IMR-90 (cell line): ENCODE measurements around the gene SIAH2. TPM values are rescaled to one million over a fixed set of nuclear protein-coding genes. Genes with fewer than 3 reads are reported as not detected.

Experiments used
- ATAC-seq: fragments of 200-7000 bp; cut with Tn5 transposase; 2 replicates; pipeline ENCODE4 v1.9.1; 2020; ENCODE audit warnings: low read depth, mild to moderate bottlenecking, moderate library complexity
- BruUV-seq: library from RNA; stranded (reverse); fragments of 400-500 nt; replicated peaks from 2 replicates; lab custom pipeline; 2021; lab: Mats Ljungman, UMichigan
- CTCF ChIA-PET: fragments of 300-600 bp; formaldehyde crosslinking; extraction: SDS; loops from one replicate; lab custom pipeline; 2021; ENCODE audit warnings: antibody characterized with exemption; lab: Yijun Ruan, JAX
- POLR2A ChIA-PET: fragments of 300-600 bp; sonication (Branson Sonifier 250); formaldehyde crosslinking; loops from one replicate; lab custom pipeline; 2022; ENCODE audit warnings: antibody characterized with exemption; ENCODE audit not compliant: unreplicated experiment; lab: Charles Lee
- DNase-seq: peaks from one replicate; pipeline ENCODE4 v3.0.0; 2013
- H2AFZ ChIP-seq: replicated peaks from 2 replicates; pipeline ENCODE3; 2013; ENCODE audit warnings: low read length, mild to moderate bottlenecking; ENCODE audit not compliant: poor library complexity
- H2AK5ac ChIP-seq: 2 replicates; pipeline ENCODE4 v1.6.1; 2013; ENCODE audit warnings: low read depth, low read length, inconsistent platforms
- H2AK9ac ChIP-seq: replicated peaks from 2 replicates; pipeline ENCODE3; 2013; ENCODE audit warnings: mild to moderate bottlenecking, low read depth, low read length, moderate library complexity; ENCODE audit not compliant: poor library complexity
- H2BK120ac ChIP-seq: 2 replicates; pipeline ENCODE4 v1.6.1; 2013; ENCODE audit warnings: low read depth, low read length, inconsistent platforms
- H2BK15ac ChIP-seq: 3 replicates; pipeline ENCODE4 v1.6.1; 2013; ENCODE audit warnings: low read depth, low read length, inconsistent platforms
- H2BK20ac ChIP-seq: 2 replicates; pipeline ENCODE4 v1.6.1; 2013; ENCODE audit warnings: low read depth, mild to moderate bottlenecking, inconsistent platforms, low read length, moderate library complexity
- H2BK5ac ChIP-seq: 2 replicates; pipeline ENCODE4 v1.6.1; 2013; ENCODE audit warnings: mild to moderate bottlenecking, low read depth, low read length, inconsistent platforms; ENCODE audit not compliant: poor library complexity, severe bottlenecking
- H3K14ac ChIP-seq: replicated peaks from 2 replicates; pipeline ENCODE4 v1.6.1; 2013; ENCODE audit warnings: low read depth, low read length, inconsistent platforms
- H3K18ac ChIP-seq: 2 replicates; pipeline ENCODE4 v1.6.1; 2013; ENCODE audit warnings: low read depth, low read length, control low read depth
- H3K23ac ChIP-seq: 2 replicates; pipeline ENCODE4 v1.6.1; 2013; ENCODE audit warnings: low read depth, low read length, inconsistent platforms
- H3K27ac ChIP-seq: 2 replicates; pipeline ENCODE4 v1.5.1; 2013; ENCODE audit warnings: mild to moderate bottlenecking, control low read depth, low read length; ENCODE audit not compliant: insufficient read depth
- H3K27me3 ChIP-seq: 2 replicates; pipeline ENCODE4 v1.6.1; 2013; ENCODE audit warnings: low read length; ENCODE audit not compliant: control insufficient read depth, insufficient read depth
- H3K36me3 ChIP-seq: 2 replicates; pipeline ENCODE4 v1.6.1; 2013; ENCODE audit warnings: low read length, mixed read lengths; ENCODE audit not compliant: control insufficient read depth, insufficient read depth
- H3K4ac ChIP-seq: 2 replicates; pipeline ENCODE4 v1.6.1; 2013; ENCODE audit warnings: low read depth, low read length, inconsistent platforms
- H3K4me1 ChIP-seq: 2 replicates; pipeline ENCODE4 v1.6.1; 2013; ENCODE audit warnings: low read length, mixed read lengths; ENCODE audit not compliant: control insufficient read depth, insufficient read depth
- H3K4me2 ChIP-seq: 2 replicates; pipeline ENCODE4 v1.6.1; 2013; ENCODE audit warnings: low read depth, mild to moderate bottlenecking, control low read depth, low read length, moderate library complexity
- H3K4me3 ChIP-seq: 2 replicates; pipeline ENCODE4 v1.5.1; 2013; ENCODE audit warnings: low read depth, mild to moderate bottlenecking, control low read depth, low read length, moderate library complexity; ENCODE audit not compliant: insufficient read depth
- H3K56ac ChIP-seq: 2 replicates; pipeline ENCODE4 v1.6.1; 2013; ENCODE audit warnings: low read length, inconsistent platforms; ENCODE audit not compliant: insufficient read depth; ENCODE audit errors: extremely low read depth
- H3K79me1 ChIP-seq, 2 experiments: 2 replicates each; pipeline ENCODE4 v1.6.1; 2013; ENCODE audit warnings: low read length in 2 of 2, inconsistent platforms in 1 of 2, low read depth in 1 of 2
- H3K9ac ChIP-seq: 2 replicates; pipeline ENCODE4 v1.6.1; 2013; ENCODE audit warnings: low read depth, low read length, control low read depth
- H3K9me1 ChIP-seq: 2 replicates; pipeline ENCODE4 v1.6.1; 2013; ENCODE audit warnings: low read length, inconsistent platforms; ENCODE audit not compliant: insufficient read depth
- H3K9me3 ChIP-seq: 2 replicates; pipeline ENCODE4 v1.6.1; 2013; ENCODE audit warnings: low read length; ENCODE audit not compliant: control insufficient read depth, insufficient read depth
- H4K20me1 ChIP-seq: 2 replicates; pipeline ENCODE4 v1.6.1; 2013; ENCODE audit warnings: low read length, inconsistent platforms; ENCODE audit not compliant: insufficient read depth
- H4K5ac ChIP-seq: 2 replicates; pipeline ENCODE4 v1.6.1; 2013; ENCODE audit warnings: mild to moderate bottlenecking, low read depth, low read length, control low read depth
- H4K8ac ChIP-seq, 2 experiments: 2 replicates each; pipeline ENCODE4 v1.6.1; 2013; ENCODE audit warnings: low read depth in 2 of 2, low read length in 2 of 2, control low read depth in 1 of 2, inconsistent platforms in 1 of 2
- H4K91ac ChIP-seq: 2 replicates; pipeline ENCODE4 v1.6.1; 2013; ENCODE audit warnings: low read depth, low read length, inconsistent platforms; ENCODE audit not compliant: insufficient read depth
- BHLHE40 ChIP-seq: fragments of 150-350 bp; IDR thresholded peaks from 2 replicates; pipeline ENCODE4 v1.6.1; 2016; ENCODE audit warnings: mild to moderate bottlenecking, low read depth, low read length
- CEBPB ChIP-seq: IDR thresholded peaks from 2 replicates; pipeline ENCODE4 v1.6.1; 2012; ENCODE audit warnings: low read depth, low read length, improper control_type of control experiment
- CHD1 ChIP-seq: IDR thresholded peaks from 2 replicates; pipeline ENCODE4 v1.6.1; 2012; ENCODE audit warnings: low read depth, low read length, improper control_type of control experiment
- ELK1 ChIP-seq: fragments of 150-350 bp; IDR thresholded peaks from 2 replicates; pipeline ENCODE4 v1.6.1; 2016; ENCODE audit warnings: low read depth, mild to moderate bottlenecking, low read length, moderate library complexity, borderline replicate concordance
- FOS ChIP-seq: fragments of 150-350 bp; IDR thresholded peaks from 2 replicates; pipeline ENCODE4 v1.6.1; 2016; ENCODE audit warnings: low read depth, low read length
- MAFK ChIP-seq: IDR thresholded peaks from 2 replicates; pipeline ENCODE4 v1.6.1; 2012; ENCODE audit warnings: low read depth, low read length, improper control_type of control experiment
- MAZ ChIP-seq: IDR thresholded peaks from 2 replicates; pipeline ENCODE4 v1.6.1; 2012; ENCODE audit warnings: low read depth, mild to moderate bottlenecking, low read length, improper control_type of control experiment, moderate library complexity, borderline replicate concordance
- MXI1 ChIP-seq: IDR thresholded peaks from 2 replicates; pipeline ENCODE4 v1.6.1; 2012; ENCODE audit warnings: low read depth, mild to moderate bottlenecking, low read length, moderate library complexity, borderline replicate concordance
- NFE2L2 ChIP-seq: fragments of 150-350 bp; IDR thresholded peaks from 2 replicates; pipeline ENCODE4 v1.6.1; 2016; ENCODE audit warnings: low read depth, mild to moderate bottlenecking, low read length
- POLR2A ChIP-seq: IDR thresholded peaks from 2 replicates; pipeline ENCODE4 v1.6.1; 2012; ENCODE audit warnings: mild to moderate bottlenecking, low read depth, low read length
- RAD21 ChIP-seq: IDR thresholded peaks from 2 replicates; pipeline ENCODE4 v1.6.1; 2012; ENCODE audit warnings: low read length, improper control_type of control experiment
- RCOR1 ChIP-seq: IDR thresholded peaks from 2 replicates; pipeline ENCODE4 v1.6.1; 2012; ENCODE audit warnings: mild to moderate bottlenecking, low read length, improper control_type of control experiment; ENCODE audit not compliant: insufficient replicate concordance
- RFX5 ChIP-seq: IDR thresholded peaks from 2 replicates; pipeline ENCODE4 v1.8.0; 2012; ENCODE audit warnings: low read depth, mild to moderate bottlenecking, low read length, moderate library complexity
- SMC3 ChIP-seq: fragments of 150-350 bp; IDR thresholded peaks from 2 replicates; pipeline ENCODE4 v1.6.1; 2016; ENCODE audit warnings: low read depth, mild to moderate bottlenecking, antibody characterized with exemption, low read length, moderate library complexity
- WGBS, 2 experiments: methylation state at CpG; one replicate each; pipeline versions ENCODE4 v1.1.5 to v1.1.7; 2013; ENCODE audit warnings: missing lambda C conversion rate in 2 of 2; ENCODE audit not compliant: insufficient read length in 1 of 2; ENCODE audit errors: extremely low coverage in 2 of 2; 5-methylcytosine and 5-hydroxymethylcytosine counted together
- dilution Hi-C: fragments of 300-500 bp; cut with HindIII; formaldehyde crosslinking; loops from one replicate; pipeline ENCODE4 v1.14.3; 2018; ENCODE audit warnings: low sequenced_read_pairs; ENCODE audit not compliant: unreplicated experiment
- in situ Hi-C: fragments of 300-500 bp; cut with MboI; formaldehyde crosslinking; loops from 3 replicates; pipeline ENCODE4 v1.14.3; 2019; ENCODE audit warnings: low sequenced_read_pairs, inconsistent platforms, mixed read lengths
- intact Hi-C: fragments of 100-400 bp; cut with micrococcal nuclease; formaldehyde crosslinking; loops from 2 replicates; pipeline ENCODE4 v1.10.0; 2022
- polyA plus RNA-seq, 3 experiments: library from polyadenylated mRNA; depleted of rRNA; stranded (reverse); fragments of >200 nt; gene quantifications; 2 replicates each; pipeline ENCODE4 v1.2.3, GENCODE V29; 2012; ENCODE audit warnings: low replicate concordance in 1 of 3
- total RNA-seq: library from RNA; depleted of rRNA; stranded (reverse); fragments of >200 nt; gene quantifications from 2 replicates; pipeline ENCODE4 v1.2.3, GENCODE V29; 2012
- TF ChIP-seq, protein P1 (sequence below): fragments of 150-350 bp; IDR thresholded peaks from 2 replicates; pipeline ENCODE4 v1.6.1; 2017; ENCODE audit warnings: mild to moderate bottlenecking, antibody characterized with exemption, low read length, low read depth
- TF ChIP-seq, protein P2 (sequence below): conservative IDR thresholded peaks from 2 replicates; pipeline ENCODE4 v1.5.1; 2012; ENCODE audit warnings: mild to moderate bottlenecking, low read depth, low read length, improper control_type of control experiment

The SIAH2 gene
- total and polyA plus RNA-seq, 2 of the 4 experiments (the other 2 are of a cell fraction): 24.7 to 61.8 TPM

DNA sequence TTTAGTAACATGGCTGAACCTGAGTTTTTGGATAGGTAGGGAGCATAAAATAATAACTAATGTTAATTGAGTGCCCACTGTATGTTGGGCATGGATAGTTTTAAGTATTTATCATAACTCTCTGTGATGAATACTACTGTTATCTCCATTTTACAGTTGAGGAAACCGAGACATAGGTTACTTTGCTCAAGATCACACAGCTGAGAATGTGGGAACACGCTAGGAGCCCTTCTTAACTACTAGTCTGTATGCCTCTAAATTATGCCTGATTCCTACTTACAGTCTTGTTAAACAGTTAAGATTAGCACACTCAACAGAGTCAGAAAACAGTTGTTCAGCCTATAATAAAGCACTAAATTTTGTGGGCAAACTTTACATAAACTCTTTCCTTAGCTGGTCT is 2.0 kb upstream of the SIAH2 start:
- Histone ChIP-seq H2AK9ac (no peak overlapping the region), H2BK5ac (no peak overlapping the region), H3K9ac (no peak overlapping the region), H2BK120ac (no peak overlapping the region), H4K91ac (no peak overlapping the region), H3K18ac (no peak overlapping the region), H4K20me1 (peaks cover 20% of the 10 kb centered on the region; the same call in 1 of the 2 replicates), H3K27ac (no peak overlapping the region), H3K9me1 (peaks cover 2% of the 10 kb centered on the region; the same call in 1 of the 2 replicates), H2BK15ac (no peak overlapping the region), H3K36me3 (no peaks in the 10 kb centered on the region), H3K79me1 (peaks cover 0 to 19% of the 10 kb centered on the region in 2 experiments; a peak in 2 of 4 replicates), H3K4me1 (peaks cover 6% of the 10 kb centered on the region; the same call in 1 of the 2 replicates), H3K4me3 (no peak overlapping the region), H3K56ac (no peak overlapping the region), H3K27me3 (no peaks in the 10 kb centered on the region), H3K4me2 (no peak overlapping the region), H2AFZ (no peak overlapping the region), H4K8ac (no peak overlapping the region), H3K9me3 (no peaks in the 10 kb centered on the region), H3K14ac (no peak overlapping the region), H2BK20ac (no peak overlapping the region), H4K5ac (no peak overlapping the region), H3K4ac (no peak overlapping the region), H2AK5ac (no peak overlapping the region), H3K23ac (no peak overlapping the region)
- no peak for TF ChIP-seq MXI1
- TF ChIP-seq, protein P1, sequence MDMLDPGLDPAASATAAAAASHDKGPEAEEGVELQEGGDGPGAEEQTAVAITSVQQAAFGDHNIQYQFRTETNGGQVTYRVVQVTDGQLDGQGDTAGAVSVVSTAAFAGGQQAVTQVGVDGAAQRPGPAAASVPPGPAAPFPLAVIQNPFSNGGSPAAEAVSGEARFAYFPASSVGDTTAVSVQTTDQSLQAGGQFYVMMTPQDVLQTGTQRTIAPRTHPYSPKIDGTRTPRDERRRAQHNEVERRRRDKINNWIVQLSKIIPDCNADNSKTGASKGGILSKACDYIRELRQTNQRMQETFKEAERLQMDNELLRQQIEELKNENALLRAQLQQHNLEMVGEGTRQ: no peak
- TF ChIP-seq RCOR1: no peak
- no peak for TF ChIP-seq SMC3
- TF ChIP-seq POLR2A: no peak
- no peak for TF ChIP-seq CEBPB
- no peak for TF ChIP-seq CHD1
- TF ChIP-seq NFE2L2: no peak
- TF ChIP-seq, protein P2, sequence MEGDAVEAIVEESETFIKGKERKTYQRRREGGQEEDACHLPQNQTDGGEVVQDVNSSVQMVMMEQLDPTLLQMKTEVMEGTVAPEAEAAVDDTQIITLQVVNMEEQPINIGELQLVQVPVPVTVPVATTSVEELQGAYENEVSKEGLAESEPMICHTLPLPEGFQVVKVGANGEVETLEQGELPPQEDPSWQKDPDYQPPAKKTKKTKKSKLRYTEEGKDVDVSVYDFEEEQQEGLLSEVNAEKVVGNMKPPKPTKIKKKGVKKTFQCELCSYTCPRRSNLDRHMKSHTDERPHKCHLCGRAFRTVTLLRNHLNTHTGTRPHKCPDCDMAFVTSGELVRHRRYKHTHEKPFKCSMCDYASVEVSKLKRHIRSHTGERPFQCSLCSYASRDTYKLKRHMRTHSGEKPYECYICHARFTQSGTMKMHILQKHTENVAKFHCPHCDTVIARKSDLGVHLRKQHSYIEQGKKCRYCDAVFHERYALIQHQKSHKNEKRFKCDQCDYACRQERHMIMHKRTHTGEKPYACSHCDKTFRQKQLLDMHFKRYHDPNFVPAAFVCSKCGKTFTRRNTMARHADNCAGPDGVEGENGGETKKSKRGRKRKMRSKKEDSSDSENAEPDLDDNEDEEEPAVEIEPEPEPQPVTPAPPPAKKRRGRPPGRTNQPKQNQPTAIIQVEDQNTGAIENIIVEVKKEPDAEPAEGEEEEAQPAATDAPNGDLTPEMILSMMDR: no peak
- TF ChIP-seq MAZ: no peak
- TF ChIP-seq FOS: no peak
- no peak for TF ChIP-seq RFX5
- TF ChIP-seq RAD21: no peak
- TF ChIP-seq ELK1: no peak
- no peak for TF ChIP-seq MAFK
- no peak for TF ChIP-seq BHLHE40
- intact Hi-C loops: loop anchor here (5.0 to 10.0 kb wide), 2 partner anchors 163 to 520 kb away; partner anchors contain the start of gene SELENOT
- CTCF ChIA-PET: interaction anchor here (1.7 kb wide), 1 partner anchor 377 kb away, joined by 3 read pairs; no protein-coding TSS in a partner anchor
- WGBS, 2 experiments: 100% methylated on average over 1 of the region's 2 CpGs; no CpG with 5 or more reads in 1 of the 2 experiments
- BruUV-seq: no TSS peak
- POLR2A ChIA-PET: no interaction called here
- no peak for DNase-seq
- dilution Hi-C loops: no loop called here
- in situ Hi-C loops: no loop called here
- ATAC-seq: no peak
